HEK293T (cell line): Measurements from ENCODE around the gene ZNF2.

Experiments
- CTCF ChIA-PET: fragments of 350-600 bp; formaldehyde crosslinking; extraction: SDS; loops from one replicate; lab custom pipeline; 2021; ENCODE audit warnings: antibody characterized with exemption, inconsistent platforms; lab: Yijun Ruan, JAX
- POLR2A ChIA-PET: fragments of 350-600 bp; formaldehyde crosslinking; extraction: SDS; loops from one replicate; lab custom pipeline; 2020; ENCODE audit warnings: antibody characterized with exemption, inconsistent platforms; lab: Yijun Ruan, JAX
- DNase-seq: peaks from one replicate; pipeline ENCODE4 v3.0.0; 2012; ENCODE audit warnings: mixed read lengths; ENCODE audit errors: extremely low spot score
- ARNT ChIP-seq: fragments of 450-650 bp; IDR thresholded peaks from 2 replicates; pipeline ENCODE4 v1.6.1; 2017; ENCODE audit warnings: mild to moderate bottlenecking
- BHLHE40 ChIP-seq: fragments of 450-650 bp; IDR thresholded peaks from 2 replicates; pipeline ENCODE4 v1.6.1; 2016; ENCODE audit warnings: mild to moderate bottlenecking, moderate library complexity, borderline replicate concordance
- CTBP1 ChIP-seq: fragments of 450-650 bp; IDR thresholded peaks from 2 replicates; pipeline ENCODE4 v1.6.1; 2016; ENCODE audit warnings: borderline replicate concordance
- ELF4 ChIP-seq: fragments of 450-650 bp; IDR thresholded peaks from 2 replicates; pipeline ENCODE4 v1.6.1; 2017; ENCODE audit warnings: antibody characterized with exemption
- FOXA1 ChIP-seq: fragments of 450-650 bp; IDR thresholded peaks from 2 replicates; pipeline ENCODE4 v1.6.1; 2016; ENCODE audit warnings: mild to moderate bottlenecking
- FOXK2 ChIP-seq: fragments of 450-650 bp; IDR thresholded peaks from 2 replicates; pipeline ENCODE4 v1.6.1; 2016; ENCODE audit warnings: mild to moderate bottlenecking
- FOXM1 ChIP-seq: fragments of 450-650 bp; IDR thresholded peaks from 2 replicates; pipeline ENCODE4 v1.6.1; 2017; ENCODE audit warnings: mild to moderate bottlenecking, borderline replicate concordance
- HDGF ChIP-seq: fragments of 450-650 bp; IDR thresholded peaks from 2 replicates; pipeline ENCODE4 v1.6.1; 2017; ENCODE audit warnings: antibody characterized with exemption, borderline replicate concordance
- L3MBTL2 ChIP-seq: fragments of 450-650 bp; conservative IDR thresholded peaks from 2 replicates; pipeline ENCODE4 v1.6.1; 2016; ENCODE audit warnings: mild to moderate bottlenecking
- LEF1 ChIP-seq: fragments of 450-650 bp; IDR thresholded peaks from 2 replicates; pipeline ENCODE4 v1.6.1; 2017; ENCODE audit warnings: mild to moderate bottlenecking, borderline replicate concordance
- NFRKB ChIP-seq: fragments of 450-650 bp; IDR thresholded peaks from 2 replicates; pipeline ENCODE4 v1.6.1; 2016; ENCODE audit warnings: mild to moderate bottlenecking, moderate library complexity
- PKNOX1 ChIP-seq: fragments of 450-650 bp; IDR thresholded peaks from 2 replicates; pipeline ENCODE4 v1.6.1; 2016
- SP1 ChIP-seq: fragments of 450-650 bp; IDR thresholded peaks from 2 replicates; pipeline ENCODE4 v1.6.1; 2017
- SUZ12 ChIP-seq: fragments of 450-650 bp; IDR thresholded peaks from 2 replicates; pipeline ENCODE4 v1.6.1; 2016; ENCODE audit warnings: mild to moderate bottlenecking
- TARDBP ChIP-seq: fragments of 450-650 bp; IDR thresholded peaks from 2 replicates; pipeline ENCODE4 v1.6.1; 2016
- ZNF384 ChIP-seq: fragments of 450-650 bp; IDR thresholded peaks from 2 replicates; pipeline ENCODE4 v1.6.1; 2016

The ZNF2 gene

GRCh38 chr2:95166065-95166763 is 605 bp downstream of the ZNF2 start:
- no peak for DNase-seq
- TF ChIP-seq NFRKB: no peak
- no peak for TF ChIP-seq PKNOX1
- TF ChIP-seq ELF4: no peak
- TF ChIP-seq ARNT: no peak
- CTCF ChIA-PET: no interaction called here
- POLR2A ChIA-PET: interaction anchor here (0.7 to 5.2 kb wide), 8 partner anchors 9 to 51 kb away, joined by 3 to 38 read pairs (median 3); partner anchors contain the start of gene MRPS5

GRCh38 chr2:95171902-95172301 is 6.3 kb downstream of the ZNF2 start:
- TF ChIP-seq TARDBP (no peak), SUZ12 (no peak), FOXA1 (no peak), ARNT (no peak), FOXM1 (no peak), PKNOX1 (no peak), LEF1 (no peak), BHLHE40 (no peak), FOXK2 (no peak), CTBP1 (no peak), ZNF384 (no peak)
- ChIA-PET CTCF (no interaction called here), POLR2A (no interaction called here)
- no peak for DNase-seq

GRCh38 chr2:95174031-95174542 is 8.5 kb downstream of the ZNF2 start:
- CTCF ChIA-PET: no interaction called here
- no peak for DNase-seq
- POLR2A ChIA-PET: interaction anchor here (0.6 to 1.6 kb wide), 2 partner anchors 9 to 20 kb away, joined by 3 to 9 read pairs; partner anchors contain the start of gene ZNF2
- TF ChIP-seq SP1: no peak
- TF ChIP-seq TARDBP: no peak
- no peak for TF ChIP-seq FOXM1
- TF ChIP-seq ARNT: no peak
- no peak for TF ChIP-seq L3MBTL2
- TF ChIP-seq BHLHE40: no peak
- TF ChIP-seq SUZ12: no peak
- no peak for TF ChIP-seq NFRKB
- TF ChIP-seq PKNOX1: no peak
- TF ChIP-seq HDGF: no peak
- no peak for TF ChIP-seq FOXK2
- TF ChIP-seq ELF4: no peak
- no peak for TF ChIP-seq FOXA1
- TF ChIP-seq LEF1: no peak
- no peak for TF ChIP-seq ZNF384
- no peak for TF ChIP-seq CTBP1

- no peak for DNase-seq
- CTCF ChIA-PET: no interaction called here
- POLR2A ChIA-PET: no interaction called here
- TF ChIP-seq SP1: no peak
- no peak for TF ChIP-seq L3MBTL2
- TF ChIP-seq FOXA1: no peak
- no peak for TF ChIP-seq NFRKB
- TF ChIP-seq TARDBP: no peak
- no peak for TF ChIP-seq FOXK2
- TF ChIP-seq LEF1: no peak
- TF ChIP-seq ZNF384: no peak
- no peak for TF ChIP-seq HDGF
- TF ChIP-seq SUZ12: no peak
- no peak for TF ChIP-seq ELF4
- TF ChIP-seq BHLHE40: no peak
Observed at GRCh38 chr2:95179451-95179850, 13.8 kb downstream of the ZNF2 start.

GRCh38 chr2:95181774-95182173 is 16.2 kb downstream of the ZNF2 start:
- ChIA-PET CTCF (no interaction called here), POLR2A (interaction anchor here (1.9 kb wide), 1 partner anchor 16 kb away, joined by 6 read pairs; the partner anchor contains the start of gene ZNF2)
- DNase-seq: no peak
- no peak for TF ChIP-seq NFRKB
- no peak for TF ChIP-seq FOXM1
- no peak for TF ChIP-seq SP1
- no peak for TF ChIP-seq ARNT
- no peak for TF ChIP-seq HDGF
- no peak for TF ChIP-seq BHLHE40
- no peak for TF ChIP-seq CTBP1
- no peak for TF ChIP-seq FOXK2
- no peak for TF ChIP-seq ELF4
- no peak for TF ChIP-seq SUZ12
- TF ChIP-seq FOXA1: no peak
- TF ChIP-seq ZNF384: no peak

GRCh38 chr2:95185197-95185596 is 19.6 kb downstream of the ZNF2 start:
- no peak for TF ChIP-seq FOXM1
- TF ChIP-seq ZNF384: no peak
- no peak for TF ChIP-seq HDGF
- TF ChIP-seq CTBP1: no peak
- TF ChIP-seq TARDBP: no peak
- TF ChIP-seq PKNOX1: no peak
- no peak for TF ChIP-seq ARNT
- no peak for TF ChIP-seq FOXA1
- no peak for TF ChIP-seq SP1
- no peak for TF ChIP-seq LEF1
- TF ChIP-seq FOXK2: no peak
- no peak for TF ChIP-seq SUZ12
- no peak for TF ChIP-seq ELF4
- no peak for TF ChIP-seq BHLHE40
- POLR2A ChIA-PET: interaction anchor here (0.7 kb wide), 1 partner anchor 95 kb away, joined by 3 read pairs; no protein-coding TSS in a partner anchor
- DNase-seq: no peak
- CTCF ChIA-PET: no interaction called here
